Activated CD4-positive, alpha-beta T cell treated with anti-CD3 and anti-CD28 coated beads, Interleukin-2, Interleukin-4, amounts not matched to agents 100 ng/mL and 50 ng/mL, durations not matched to agents 16 hours and 8 hours (primary cell): Measurements from ENCODE around the gene EYS.

Experiments
- DNase-seq: peaks from one replicate; pipeline ENCODE4 v3.0.0-alpha.2; 2020; ENCODE audit warnings: low spot score

The EYS gene

GRCh38 chr6:64955435-64955848 is 751.6 kb downstream of the EYS start:
- no peak for DNase-seq

- no peak for DNase-seq
Measured at GRCh38 chr6:64949257-64949656, 757.8 kb downstream of the EYS start.

GRCh38 chr6:64948261-64948660 is 758.8 kb downstream of the EYS start:
- no peak for DNase-seq

- no peak for DNase-seq
Measured at GRCh38 chr6:64945450-64945849, 761.6 kb downstream of the EYS start.

GRCh38 chr6:64932486-64932885 is 774.5 kb downstream of the EYS start:
- no peak for DNase-seq

GRCh38 chr6:64930681-64931080 is 776.3 kb downstream of the EYS start:
- no peak for DNase-seq

GRCh38 chr6:64926051-64926450 is 781.0 kb downstream of the EYS start:
- DNase-seq, result no peak

- DNase-seq, result no peak
Measured at GRCh38 chr6:64920257-64920656, 786.8 kb downstream of the EYS start.

- no peak for DNase-seq
Measured at GRCh38 chr6:64914124-64914523, 792.9 kb downstream of the EYS start.

GRCh38 chr6:64912966-64913365 is 794.1 kb downstream of the EYS start:
- DNase-seq, result no peak

- no peak for DNase-seq
Measured at GRCh38 chr6:64908104-64908503, 798.9 kb downstream of the EYS start.

- no peak for DNase-seq
Measured at GRCh38 chr6:64904616-64905015, 802.4 kb downstream of the EYS start.

- DNase-seq, result no peak
Measured at GRCh38 chr6:64902596-64902995, 804.4 kb downstream of the EYS start.

- DNase-seq, result no peak
Measured at GRCh38 chr6:64896939-64897338, 810.1 kb downstream of the EYS start.

GRCh38 chr6:64895945-64896344 is 811.1 kb downstream of the EYS start:
- no peak for DNase-seq

- DNase-seq, result no peak
Measured at GRCh38 chr6:64890609-64891008, 816.4 kb downstream of the EYS start.

GRCh38 chr6:64889144-64889543 is 817.9 kb downstream of the EYS start:
- no peak for DNase-seq

GRCh38 chr6:64874776-64875175 is 832.2 kb downstream of the EYS start:
- no peak for DNase-seq

GRCh38 chr6:64872633-64873032 is 834.4 kb downstream of the EYS start:
- no peak for DNase-seq

- no peak for DNase-seq
Measured at GRCh38 chr6:64861039-64861651, 845.9 kb downstream of the EYS start.

- DNase-seq, result no peak
Measured at GRCh38 chr6:64860203-64860602, 846.8 kb downstream of the EYS start.

GRCh38 chr6:64850121-64850520 is 856.9 kb downstream of the EYS start:
- no peak for DNase-seq

- DNase-seq, result no peak
Measured at GRCh38 chr6:64848467-64848866, 858.6 kb downstream of the EYS start.

- DNase-seq, result no peak
Measured at GRCh38 chr6:64847396-64847795, 859.6 kb downstream of the EYS start.

- no peak for DNase-seq
Measured at GRCh38 chr6:64838726-64839125, 868.3 kb downstream of the EYS start.
